Measurements from ENCODE around the gene DNAJC8.

DNA sequence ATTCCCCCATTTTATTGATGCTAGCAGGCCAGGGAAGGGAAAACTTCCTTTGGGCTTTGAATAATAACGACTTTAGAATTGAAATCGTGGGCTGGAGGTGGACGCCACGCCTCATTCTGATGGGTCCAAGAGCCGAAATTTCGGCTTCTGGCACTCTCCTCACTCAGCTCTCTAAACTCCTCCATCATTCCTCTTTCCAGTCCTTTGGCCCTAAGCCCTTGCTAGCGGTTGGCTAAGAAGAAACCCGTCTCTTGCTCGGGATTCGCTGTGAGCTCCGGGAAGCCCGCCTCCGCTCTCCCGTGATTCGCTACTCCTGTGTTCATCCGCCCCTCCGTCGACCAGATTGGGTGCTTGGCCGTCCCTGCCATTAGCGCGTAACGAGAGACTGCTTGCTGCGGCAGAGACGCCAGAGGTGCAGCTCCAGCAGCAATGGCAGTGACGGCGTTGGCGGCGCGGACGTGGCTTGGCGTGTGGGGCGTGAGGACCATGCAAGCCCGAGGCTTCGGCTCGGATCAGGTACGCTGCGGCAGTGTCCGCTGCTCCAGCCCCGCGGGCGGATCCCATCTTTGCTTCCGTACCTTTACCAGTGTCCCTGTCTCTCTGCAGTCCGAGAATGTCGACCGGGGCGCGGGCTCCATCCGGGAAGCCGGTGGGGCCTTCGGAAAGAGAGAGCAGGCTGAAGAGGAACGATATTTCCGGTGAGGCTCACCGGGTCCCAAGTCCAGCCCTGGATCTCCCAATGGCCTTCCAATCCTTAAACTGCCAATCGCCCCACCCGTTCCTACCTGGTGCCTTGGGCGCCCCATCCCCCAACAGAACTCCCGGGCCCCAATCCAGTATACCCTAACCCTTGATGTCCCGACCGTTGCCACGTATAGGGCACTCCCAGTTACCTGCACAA, 3.2 kb upstream of the DNAJC8 start, which contains the start of gene ATP5IF1:
- TF ChIP-seq, protein P1, sequence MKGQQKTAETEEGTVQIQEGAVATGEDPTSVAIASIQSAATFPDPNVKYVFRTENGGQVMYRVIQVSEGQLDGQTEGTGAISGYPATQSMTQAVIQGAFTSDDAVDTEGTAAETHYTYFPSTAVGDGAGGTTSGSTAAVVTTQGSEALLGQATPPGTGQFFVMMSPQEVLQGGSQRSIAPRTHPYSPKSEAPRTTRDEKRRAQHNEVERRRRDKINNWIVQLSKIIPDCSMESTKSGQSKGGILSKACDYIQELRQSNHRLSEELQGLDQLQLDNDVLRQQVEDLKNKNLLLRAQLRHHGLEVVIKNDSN (IDR thresholded peaks at IDR 0.05) = no peak; the same call in 1 of the 2 replicates
- peak; percentile 96 for TF ChIP-seq TAF1 (IDR thresholded peaks at IDR 0.05; ENCODE audit: low read depth)
- TF ChIP-seq YY1 (IDR thresholded peaks at IDR 0.05; ENCODE audit: low read depth) = peak; percentile 75
- TF ChIP-seq EGR1 (IDR thresholded peaks at IDR 0.05) = no peak
- 0 out of 2 replicates have a peak, but pooled peaks have one; percentile 16 for TF ChIP-seq FOXM1 (IDR thresholded peaks at IDR 0.05; ENCODE audit: borderline replicate concordance, low read depth)
- TF ChIP-seq EP300 (IDR thresholded peaks at IDR 0.05; ENCODE audit: borderline replicate concordance) = no peak
- no peak; the same call in 1 of the 2 replicates for TF ChIP-seq CREB1 (IDR thresholded peaks at IDR 0.05; ENCODE audit: low read depth)
- TF ChIP-seq ZBTB7A (IDR thresholded peaks at IDR 0.05; ENCODE audit: low read depth) = no peak
- TF ChIP-seq, protein P2, sequence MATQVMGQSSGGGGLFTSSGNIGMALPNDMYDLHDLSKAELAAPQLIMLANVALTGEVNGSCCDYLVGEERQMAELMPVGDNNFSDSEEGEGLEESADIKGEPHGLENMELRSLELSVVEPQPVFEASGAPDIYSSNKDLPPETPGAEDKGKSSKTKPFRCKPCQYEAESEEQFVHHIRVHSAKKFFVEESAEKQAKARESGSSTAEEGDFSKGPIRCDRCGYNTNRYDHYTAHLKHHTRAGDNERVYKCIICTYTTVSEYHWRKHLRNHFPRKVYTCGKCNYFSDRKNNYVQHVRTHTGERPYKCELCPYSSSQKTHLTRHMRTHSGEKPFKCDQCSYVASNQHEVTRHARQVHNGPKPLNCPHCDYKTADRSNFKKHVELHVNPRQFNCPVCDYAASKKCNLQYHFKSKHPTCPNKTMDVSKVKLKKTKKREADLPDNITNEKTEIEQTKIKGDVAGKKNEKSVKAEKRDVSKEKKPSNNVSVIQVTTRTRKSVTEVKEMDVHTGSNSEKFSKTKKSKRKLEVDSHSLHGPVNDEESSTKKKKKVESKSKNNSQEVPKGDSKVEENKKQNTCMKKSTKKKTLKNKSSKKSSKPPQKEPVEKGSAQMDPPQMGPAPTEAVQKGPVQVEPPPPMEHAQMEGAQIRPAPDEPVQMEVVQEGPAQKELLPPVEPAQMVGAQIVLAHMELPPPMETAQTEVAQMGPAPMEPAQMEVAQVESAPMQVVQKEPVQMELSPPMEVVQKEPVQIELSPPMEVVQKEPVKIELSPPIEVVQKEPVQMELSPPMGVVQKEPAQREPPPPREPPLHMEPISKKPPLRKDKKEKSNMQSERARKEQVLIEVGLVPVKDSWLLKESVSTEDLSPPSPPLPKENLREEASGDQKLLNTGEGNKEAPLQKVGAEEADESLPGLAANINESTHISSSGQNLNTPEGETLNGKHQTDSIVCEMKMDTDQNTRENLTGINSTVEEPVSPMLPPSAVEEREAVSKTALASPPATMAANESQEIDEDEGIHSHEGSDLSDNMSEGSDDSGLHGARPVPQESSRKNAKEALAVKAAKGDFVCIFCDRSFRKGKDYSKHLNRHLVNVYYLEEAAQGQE (IDR thresholded peaks at IDR 0.05; ENCODE audit: low read depth) = no peak
- TF ChIP-seq RAD21 (IDR thresholded peaks at IDR 0.05; ENCODE audit: low read depth) = no peak; the same call in 1 of the 2 replicates
- TF ChIP-seq, protein P3, sequence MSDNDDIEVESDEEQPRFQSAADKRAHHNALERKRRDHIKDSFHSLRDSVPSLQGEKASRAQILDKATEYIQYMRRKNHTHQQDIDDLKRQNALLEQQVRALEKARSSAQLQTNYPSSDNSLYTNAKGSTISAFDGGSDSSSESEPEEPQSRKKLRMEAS (IDR thresholded peaks at IDR 0.05) = peak; percentile 83
- TF ChIP-seq CEBPB (IDR thresholded peaks at IDR 0.05) = no peak
- peak; percentile 56; the same call in 1 of the 2 replicates for TF ChIP-seq TCF12 (IDR thresholded peaks at IDR 0.05; ENCODE audit: low read depth)
